GM23338 (cell line): ENCODE measurements around the gene CAMKK2. TPM values are rescaled to one million over a fixed set of nuclear protein-coding genes. Genes with fewer than 3 reads are reported as not detected.

Source experiments
- EZH2phosphoT487 ChIP-seq: fragments of 200-600 bp; sonication (generic); IDR thresholded peaks from one replicate; pipeline ENCODE4 v1.8.1; 2018; ENCODE audit warnings: antibody characterized with exemption; ENCODE audit not compliant: unreplicated experiment
- NANOG ChIP-seq: IDR thresholded peaks from 2 replicates; pipeline ENCODE4 v1.6.1; 2016; ENCODE audit warnings: antibody characterized with exemption, borderline replicate concordance
- POLR2AphosphoS5 ChIP-seq: IDR thresholded peaks from 2 replicates; pipeline ENCODE4 v1.6.1; 2016; ENCODE audit warnings: antibody characterized with exemption, low read depth
- ZNF331 ChIP-seq: fragments of 250-450 bp; sonication (Bioruptor Pico); IDR thresholded peaks from 2 replicates; pipeline ENCODE4 v1.5.0; 2020; ENCODE audit warnings: low read depth, mild to moderate bottlenecking, moderate library complexity
- polyA plus RNA-seq: library from polyadenylated mRNA; unstranded; fragments of >200 nt; fragmentation: Nextera tagmentation; extraction: Ambion mirVana; gene quantifications from 2 replicates; pipeline ENCODE4 v1.2.1, GENCODE V29; 2016
- total RNA-seq: library from RNA; depleted of rRNA; stranded (reverse); fragments of >200 nt; shearing (Covaris generic); gene quantifications from 2 replicates; pipeline ENCODE4 v1.2.3, GENCODE V29; 2014
- TF ChIP-seq, protein P1 (sequence below): fragments of 250-450 bp; sonication (Bioruptor Pico); IDR thresholded peaks from 2 replicates; pipeline ENCODE4 v1.5.0; 2020; ENCODE audit warnings: mild to moderate bottlenecking, moderate library complexity
- TF ChIP-seq, protein P2 (sequence below): IDR thresholded peaks from one replicate; pipeline ENCODE4 v1.6.1; 2018; ENCODE audit warnings: antibody characterized with exemption; ENCODE audit not compliant: unreplicated experiment
- TF ChIP-seq, protein P3 (sequence below): IDR thresholded peaks from 2 replicates; pipeline ENCODE4 v1.6.1; 2016; ENCODE audit warnings: antibody characterized with exemption

The CAMKK2 gene
- total and polyA plus RNA-seq, 2 experiments from 2014 or later: 10.3 to 26.4 TPM

DNA sequence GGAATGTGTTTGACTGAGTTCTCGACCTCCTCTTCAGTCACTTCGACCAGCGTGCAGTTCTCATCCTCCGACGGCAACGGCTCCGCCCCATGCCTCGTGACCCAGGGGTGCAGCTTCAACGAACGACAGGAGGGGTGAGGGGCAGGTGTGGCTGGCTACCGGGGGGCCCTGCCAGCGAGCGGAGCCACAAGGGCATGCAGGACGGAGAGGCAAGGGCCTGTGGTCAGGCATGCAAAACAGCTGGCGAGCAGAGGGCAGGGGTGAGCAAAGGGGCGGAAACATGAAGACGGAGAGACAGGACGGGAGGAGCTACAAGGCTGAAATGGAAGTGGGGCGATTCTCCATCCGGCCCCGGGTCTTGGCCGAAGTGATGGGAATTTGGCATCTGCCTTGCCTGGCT lies 47.9 kb downstream of the CAMKK2 start (continued):
- TF ChIP-seq, protein P1, sequence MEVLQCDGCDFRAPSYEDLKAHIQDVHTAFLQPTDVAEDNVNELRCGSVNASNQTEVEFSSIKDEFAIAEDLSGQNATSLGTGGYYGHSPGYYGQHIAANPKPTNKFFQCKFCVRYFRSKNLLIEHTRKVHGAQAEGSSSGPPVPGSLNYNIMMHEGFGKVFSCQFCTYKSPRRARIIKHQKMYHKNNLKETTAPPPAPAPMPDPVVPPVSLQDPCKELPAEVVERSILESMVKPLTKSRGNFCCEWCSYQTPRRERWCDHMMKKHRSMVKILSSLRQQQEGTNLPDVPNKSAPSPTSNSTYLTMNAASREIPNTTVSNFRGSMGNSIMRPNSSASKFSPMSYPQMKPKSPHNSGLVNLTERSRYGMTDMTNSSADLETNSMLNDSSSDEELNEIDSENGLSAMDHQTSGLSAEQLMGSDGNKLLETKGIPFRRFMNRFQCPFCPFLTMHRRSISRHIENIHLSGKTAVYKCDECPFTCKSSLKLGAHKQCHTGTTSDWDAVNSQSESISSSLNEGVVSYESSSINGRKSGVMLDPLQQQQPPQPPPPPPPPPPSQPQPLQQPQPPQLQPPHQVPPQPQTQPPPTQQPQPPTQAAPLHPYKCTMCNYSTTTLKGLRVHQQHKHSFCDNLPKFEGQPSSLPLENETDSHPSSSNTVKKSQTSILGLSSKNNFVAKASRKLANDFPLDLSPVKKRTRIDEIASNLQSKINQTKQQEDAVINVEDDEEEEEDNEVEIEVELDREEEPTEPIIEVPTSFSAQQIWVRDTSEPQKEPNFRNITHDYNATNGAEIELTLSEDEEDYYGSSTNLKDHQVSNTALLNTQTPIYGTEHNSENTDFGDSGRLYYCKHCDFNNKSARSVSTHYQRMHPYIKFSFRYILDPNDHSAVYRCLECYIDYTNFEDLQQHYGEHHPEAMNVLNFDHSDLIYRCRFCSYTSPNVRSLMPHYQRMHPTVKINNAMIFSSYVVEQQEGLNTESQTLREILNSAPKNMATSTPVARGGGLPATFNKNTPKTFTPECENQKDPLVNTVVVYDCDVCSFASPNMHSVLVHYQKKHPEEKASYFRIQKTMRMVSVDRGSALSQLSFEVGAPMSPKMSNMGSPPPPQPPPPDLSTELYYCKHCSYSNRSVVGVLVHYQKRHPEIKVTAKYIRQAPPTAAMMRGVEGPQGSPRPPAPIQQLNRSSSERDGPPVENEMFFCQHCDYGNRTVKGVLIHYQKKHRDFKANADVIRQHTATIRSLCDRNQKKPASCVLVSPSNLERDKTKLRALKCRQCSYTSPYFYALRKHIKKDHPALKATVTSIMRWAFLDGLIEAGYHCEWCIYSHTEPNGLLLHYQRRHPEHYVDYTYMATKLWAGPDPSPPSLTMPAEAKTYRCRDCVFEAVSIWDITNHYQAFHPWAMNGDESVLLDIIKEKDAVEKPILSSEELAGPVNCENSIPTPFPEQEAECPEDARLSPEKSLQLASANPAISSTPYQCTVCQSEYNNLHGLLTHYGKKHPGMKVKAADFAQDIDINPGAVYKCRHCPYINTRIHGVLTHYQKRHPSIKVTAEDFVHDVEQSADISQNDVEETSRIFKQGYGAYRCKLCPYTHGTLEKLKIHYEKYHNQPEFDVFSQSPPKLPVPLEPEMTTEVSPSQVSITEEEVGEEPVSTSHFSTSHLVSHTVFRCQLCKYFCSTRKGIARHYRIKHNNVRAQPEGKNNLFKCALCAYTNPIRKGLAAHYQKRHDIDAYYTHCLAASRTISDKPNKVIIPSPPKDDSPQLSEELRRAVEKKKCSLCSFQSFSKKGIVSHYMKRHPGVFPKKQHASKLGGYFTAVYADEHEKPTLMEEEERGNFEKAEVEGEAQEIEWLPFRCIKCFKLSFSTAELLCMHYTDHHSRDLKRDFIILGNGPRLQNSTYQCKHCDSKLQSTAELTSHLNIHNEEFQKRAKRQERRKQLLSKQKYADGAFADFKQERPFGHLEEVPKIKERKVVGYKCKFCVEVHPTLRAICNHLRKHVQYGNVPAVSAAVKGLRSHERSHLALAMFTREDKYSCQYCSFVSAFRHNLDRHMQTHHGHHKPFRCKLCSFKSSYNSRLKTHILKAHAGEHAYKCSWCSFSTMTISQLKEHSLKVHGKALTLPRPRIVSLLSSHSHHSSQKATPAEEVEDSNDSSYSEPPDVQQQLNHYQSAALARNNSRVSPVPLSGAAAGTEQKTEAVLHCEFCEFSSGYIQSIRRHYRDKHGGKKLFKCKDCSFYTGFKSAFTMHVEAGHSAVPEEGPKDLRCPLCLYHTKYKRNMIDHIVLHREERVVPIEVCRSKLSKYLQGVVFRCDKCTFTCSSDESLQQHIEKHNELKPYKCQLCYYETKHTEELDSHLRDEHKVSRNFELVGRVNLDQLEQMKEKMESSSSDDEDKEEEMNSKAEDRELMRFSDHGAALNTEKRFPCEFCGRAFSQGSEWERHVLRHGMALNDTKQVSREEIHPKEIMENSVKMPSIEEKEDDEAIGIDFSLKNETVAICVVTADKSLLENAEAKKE (CRISPR knock-in tag): no peak
- TF ChIP-seq, protein P2, sequence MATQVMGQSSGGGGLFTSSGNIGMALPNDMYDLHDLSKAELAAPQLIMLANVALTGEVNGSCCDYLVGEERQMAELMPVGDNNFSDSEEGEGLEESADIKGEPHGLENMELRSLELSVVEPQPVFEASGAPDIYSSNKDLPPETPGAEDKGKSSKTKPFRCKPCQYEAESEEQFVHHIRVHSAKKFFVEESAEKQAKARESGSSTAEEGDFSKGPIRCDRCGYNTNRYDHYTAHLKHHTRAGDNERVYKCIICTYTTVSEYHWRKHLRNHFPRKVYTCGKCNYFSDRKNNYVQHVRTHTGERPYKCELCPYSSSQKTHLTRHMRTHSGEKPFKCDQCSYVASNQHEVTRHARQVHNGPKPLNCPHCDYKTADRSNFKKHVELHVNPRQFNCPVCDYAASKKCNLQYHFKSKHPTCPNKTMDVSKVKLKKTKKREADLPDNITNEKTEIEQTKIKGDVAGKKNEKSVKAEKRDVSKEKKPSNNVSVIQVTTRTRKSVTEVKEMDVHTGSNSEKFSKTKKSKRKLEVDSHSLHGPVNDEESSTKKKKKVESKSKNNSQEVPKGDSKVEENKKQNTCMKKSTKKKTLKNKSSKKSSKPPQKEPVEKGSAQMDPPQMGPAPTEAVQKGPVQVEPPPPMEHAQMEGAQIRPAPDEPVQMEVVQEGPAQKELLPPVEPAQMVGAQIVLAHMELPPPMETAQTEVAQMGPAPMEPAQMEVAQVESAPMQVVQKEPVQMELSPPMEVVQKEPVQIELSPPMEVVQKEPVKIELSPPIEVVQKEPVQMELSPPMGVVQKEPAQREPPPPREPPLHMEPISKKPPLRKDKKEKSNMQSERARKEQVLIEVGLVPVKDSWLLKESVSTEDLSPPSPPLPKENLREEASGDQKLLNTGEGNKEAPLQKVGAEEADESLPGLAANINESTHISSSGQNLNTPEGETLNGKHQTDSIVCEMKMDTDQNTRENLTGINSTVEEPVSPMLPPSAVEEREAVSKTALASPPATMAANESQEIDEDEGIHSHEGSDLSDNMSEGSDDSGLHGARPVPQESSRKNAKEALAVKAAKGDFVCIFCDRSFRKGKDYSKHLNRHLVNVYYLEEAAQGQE: no peak
- TF ChIP-seq EZH2phosphoT487 (no peak), ZNF331 (CRISPR knock-in tag) (no peak), POLR2AphosphoS5 (no peak), NANOG (no peak)
- TF ChIP-seq, protein P3, sequence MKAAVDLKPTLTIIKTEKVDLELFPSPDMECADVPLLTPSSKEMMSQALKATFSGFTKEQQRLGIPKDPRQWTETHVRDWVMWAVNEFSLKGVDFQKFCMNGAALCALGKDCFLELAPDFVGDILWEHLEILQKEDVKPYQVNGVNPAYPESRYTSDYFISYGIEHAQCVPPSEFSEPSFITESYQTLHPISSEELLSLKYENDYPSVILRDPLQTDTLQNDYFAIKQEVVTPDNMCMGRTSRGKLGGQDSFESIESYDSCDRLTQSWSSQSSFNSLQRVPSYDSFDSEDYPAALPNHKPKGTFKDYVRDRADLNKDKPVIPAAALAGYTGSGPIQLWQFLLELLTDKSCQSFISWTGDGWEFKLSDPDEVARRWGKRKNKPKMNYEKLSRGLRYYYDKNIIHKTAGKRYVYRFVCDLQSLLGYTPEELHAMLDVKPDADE: no peak
